Activated naive CD4-positive, alpha-beta T cell treated with anti-CD3 and anti-CD28 coated beads, Interleukin-2, amount 50 U/mL, for 72 hours (primary cell): ENCODE data around the gene ADCYAP1R1. TPM values are rescaled to one million over a fixed set of nuclear protein-coding genes. Genes with fewer than 3 reads are reported as not detected.
A peak's percentile ranks its signal among the peaks of the same experiment; 100 is the strongest.

Source experiments
- ATAC-seq, 2 donors: fragments of 150-1000 bp; cut with Tn5 transposase; 2 replicates each; pipeline ENCODE4 v1.10.0; 2021; ENCODE audit warnings: mild to moderate bottlenecking in 2 of 2, moderate library complexity in 2 of 2
- DNase-seq, 2 donors: peaks; one replicate each; pipeline ENCODE4 v3.0.0; 2021 to 2022; ENCODE audit warnings: low spot score in 2 of 2
- H3K27ac Mint-ChIP-seq, 2 donors: one replicate each; pipeline ENCODE4 v1.8.0; 2022; ENCODE audit warnings: mild to moderate bottlenecking in 2 of 2, mixed read lengths in 2 of 2
- H3K36me3 Mint-ChIP-seq, 2 donors: one replicate each; pipeline ENCODE4 v1.8.0; 2022; ENCODE audit warnings: mixed read lengths in 2 of 2
- H3K9me3 Mint-ChIP-seq, 2 donors: one replicate each; pipeline ENCODE4 v1.8.0; 2022; ENCODE audit warnings: mixed read lengths in 2 of 2
- total RNA-seq, 2 donors: library from RNA; stranded (reverse); gene quantifications; one replicate each; pipeline ENCODE4 v1.2.3, GENCODE V29; 2022

ADCYAP1R1 gene
- total RNA-seq, 2 donors from 2014 or later = not detected

GRCh38 chr7:31028417-31028992 lies 23.6 kb upstream of the ADCYAP1R1 start:
- H3K27ac Mint-ChIP-seq = no peak overlapping the region
- DNase-seq = no peak

GRCh38 chr7:31029251-31030042 lies 22.7 kb upstream of the ADCYAP1R1 start:
- DNase-seq (no peak), ATAC-seq (no peak)
- Mint-ChIP-seq H3K9me3 (peaks cover 0 to 4% of the 10 kb centered on the region in 2 donors), H3K36me3 (peaks cover 0 to 5% of the 10 kb centered on the region in 2 donors), H3K27ac (no peak overlapping the region)

More at GRCh38 chr7:31028417-31028992, 23.6 kb upstream of the ADCYAP1R1 start:
- H3K36me3 Mint-ChIP-seq = peaks cover 0 to 10% of the 10 kb centered on the region in 2 donors
- ATAC-seq = no peak
- H3K9me3 Mint-ChIP-seq = peaks cover 0 to 11% of the 10 kb centered on the region in 2 donors

DNA sequence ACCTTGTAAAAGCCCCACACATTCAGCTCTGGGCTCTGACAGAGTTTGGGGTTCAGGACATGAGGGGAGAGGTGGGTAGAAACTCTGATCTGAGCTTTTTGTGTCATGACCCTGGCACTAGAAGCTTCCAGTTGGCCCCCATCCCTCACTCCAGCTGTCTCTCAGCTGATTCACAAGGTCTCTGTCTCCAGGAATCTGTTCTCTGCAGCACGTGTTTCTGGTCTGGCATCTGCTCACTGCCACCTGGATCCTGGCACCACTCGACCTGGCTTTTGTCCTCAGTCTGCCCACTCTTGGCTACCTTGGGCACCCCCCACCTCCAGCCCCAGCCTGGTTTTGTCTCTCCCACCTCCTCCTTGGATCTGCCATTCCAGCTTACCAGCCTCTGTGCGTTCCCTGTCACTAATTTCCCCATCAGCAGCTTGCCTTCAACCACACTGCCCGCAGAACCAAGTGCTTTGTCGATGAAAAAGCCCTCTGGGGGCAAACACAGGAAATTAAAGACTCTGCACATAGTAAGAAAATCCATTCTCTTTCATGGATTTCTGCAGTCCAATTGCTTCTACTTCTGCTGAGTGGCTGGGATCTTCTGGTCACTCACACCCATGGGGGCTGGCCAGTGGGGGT lies 18.3 kb upstream of the ADCYAP1R1 start:
- H3K9me3 Mint-ChIP-seq = no peaks in the 10 kb centered on the region
- no peak overlapping the region for H3K27ac Mint-ChIP-seq
- ATAC-seq = no peak
- H3K36me3 Mint-ChIP-seq = no peaks in the 10 kb centered on the region
- DNase-seq = no peak

DNA sequence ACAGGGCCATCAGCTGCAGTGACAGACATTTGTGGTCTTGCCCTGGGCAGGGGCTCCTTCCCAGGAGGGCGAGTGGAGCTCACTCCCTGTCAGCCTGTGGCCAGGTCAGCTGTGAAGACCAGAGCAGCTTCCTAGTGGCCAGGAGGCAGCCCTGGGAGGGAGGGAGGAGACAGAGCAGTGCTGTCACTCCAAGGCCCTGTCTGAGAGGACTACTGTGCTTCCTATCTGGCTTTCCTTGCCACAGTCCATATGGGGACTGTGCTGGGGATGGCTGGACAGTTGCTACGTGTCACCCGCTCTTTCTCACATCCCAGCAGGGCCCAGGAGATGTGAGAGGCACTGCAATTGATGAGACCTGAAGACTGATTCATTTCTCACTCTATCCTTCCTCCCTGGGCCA lies 15.2 kb upstream of the ADCYAP1R1 start:
- no peak for DNase-seq
- ATAC-seq = no peak
- H3K36me3 Mint-ChIP-seq = no peaks in the 10 kb centered on the region
- no peak overlapping the region for H3K27ac Mint-ChIP-seq
- H3K9me3 Mint-ChIP-seq = no peaks in the 10 kb centered on the region

GRCh38 chr7:31043051-31043471 lies 9.0 kb upstream of the ADCYAP1R1 start:
- Mint-ChIP-seq H3K9me3 (no peaks in the 10 kb centered on the region), H3K36me3 (no peaks in the 10 kb centered on the region), H3K27ac (no peak overlapping the region)
- DNase-seq (no peak), ATAC-seq (no peak)

DNA sequence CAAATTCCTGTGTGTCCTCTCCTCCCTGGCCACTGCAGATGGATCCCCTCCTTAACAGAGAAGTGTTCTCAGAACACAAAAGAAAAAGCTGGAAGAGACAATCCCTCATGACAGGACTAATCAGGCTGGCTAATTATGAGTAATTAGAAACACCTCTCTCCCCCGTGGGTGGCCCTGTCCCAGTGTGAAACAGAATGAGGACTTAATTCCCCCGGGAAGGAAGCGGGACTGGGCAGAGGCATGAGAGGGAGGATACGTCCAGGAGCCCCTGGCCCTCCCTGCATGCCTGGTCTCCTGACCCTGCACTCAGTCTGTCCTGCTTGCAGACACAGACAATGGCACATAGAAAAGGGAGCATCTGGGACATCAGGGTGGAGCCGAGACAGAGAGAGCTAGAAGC lies 7.6 kb upstream of the ADCYAP1R1 start:
- H3K36me3 Mint-ChIP-seq = no peaks in the 10 kb centered on the region
- no peaks in the 10 kb centered on the region for H3K9me3 Mint-ChIP-seq
- no peak for ATAC-seq
- H3K27ac Mint-ChIP-seq = no peak overlapping the region
- DNase-seq = no peak

- Mint-ChIP-seq H3K27ac (no peak overlapping the region), H3K9me3 (no peaks in the 10 kb centered on the region), H3K36me3 (peaks cover 4 to 5% of the 10 kb centered on the region in 2 donors)
- DNase-seq (no peak), ATAC-seq (no peak)
Observed at GRCh38 chr7:31046723-31047122, 5.4 kb upstream of the ADCYAP1R1 start.

DNA sequence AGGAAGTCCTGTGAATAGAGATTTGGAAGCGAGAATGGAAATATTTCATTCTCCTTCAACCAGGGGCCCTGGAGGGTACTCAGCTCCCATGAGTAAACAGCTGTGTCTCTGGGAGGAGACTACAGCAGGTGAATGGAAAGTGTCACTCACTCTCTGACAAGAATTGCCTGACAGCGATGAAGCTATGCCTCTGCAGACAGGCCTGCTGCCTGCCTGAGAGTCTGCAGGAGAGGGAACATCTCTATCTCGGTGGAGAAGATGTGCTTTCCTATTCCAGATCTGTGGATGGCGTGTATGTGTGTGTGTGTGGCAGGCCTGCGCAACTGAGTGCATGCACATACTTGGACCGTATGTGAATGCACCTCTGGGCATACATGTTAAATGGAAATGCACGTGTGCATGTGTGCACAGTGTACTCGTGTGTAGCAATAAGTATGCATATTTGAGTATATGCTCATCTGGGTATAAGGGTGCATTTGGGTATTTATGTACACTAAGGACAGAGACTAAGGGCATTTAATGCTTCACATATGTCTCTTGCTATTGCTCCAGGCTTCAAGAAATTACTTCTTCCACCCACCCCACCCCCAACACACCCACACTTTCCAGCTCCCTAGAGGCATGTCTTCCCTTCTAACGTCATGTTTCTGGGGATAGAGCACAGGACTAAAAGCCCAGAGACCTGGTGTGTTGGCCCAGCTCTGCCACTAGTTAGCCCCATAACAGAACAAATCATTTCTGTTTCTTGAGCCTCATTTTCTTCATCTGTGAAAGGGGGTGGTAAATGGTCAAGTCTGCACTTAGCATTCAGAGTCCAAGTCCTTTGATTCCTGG lies 4.6 kb upstream of the ADCYAP1R1 start:
- Mint-ChIP-seq H3K27ac (no peak overlapping the region), H3K9me3 (no peaks in the 10 kb centered on the region), H3K36me3 (peaks cover 4 to 6% of the 10 kb centered on the region in 2 donors)
- DNase-seq = no peak
- no peak for ATAC-seq

DNA sequence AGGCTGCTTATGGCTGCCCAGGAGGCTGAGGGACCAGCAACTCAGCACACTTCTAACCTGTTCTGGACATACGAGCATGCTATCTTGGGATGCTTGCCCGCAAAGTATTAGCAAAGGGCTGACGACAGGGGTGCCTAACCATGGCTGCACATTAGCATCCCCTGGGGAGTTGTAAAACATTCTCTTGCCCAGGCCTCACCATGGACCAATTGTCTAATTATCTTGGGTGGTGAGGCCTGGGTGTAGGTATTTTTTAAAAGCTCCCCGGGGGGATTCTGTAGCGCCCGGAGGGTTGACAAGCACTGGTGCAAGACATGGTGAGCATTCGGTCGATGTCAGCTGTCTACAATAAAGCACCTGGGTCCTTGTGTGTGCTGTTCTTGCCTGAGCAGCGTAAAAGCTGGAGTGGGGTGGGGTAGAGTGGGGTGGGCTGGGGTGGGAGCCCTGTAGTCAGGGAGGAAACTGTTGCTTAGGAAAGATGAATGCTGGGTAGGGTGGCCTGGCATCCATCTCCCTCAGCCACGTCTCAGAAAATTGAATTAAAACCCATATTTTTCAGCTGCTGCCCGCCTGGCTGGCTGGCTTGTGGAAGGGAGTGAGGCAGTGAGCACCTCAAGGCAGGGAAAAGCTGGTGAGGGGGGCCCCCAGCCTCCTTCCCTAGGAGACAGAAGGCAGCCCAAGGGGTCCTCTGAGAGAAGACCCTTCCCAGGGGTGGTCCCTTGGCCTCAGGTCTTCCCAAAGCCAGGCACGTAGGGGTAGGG lies 2.9 kb upstream of the ADCYAP1R1 start:
- DNase-seq = no peak
- no peak for ATAC-seq
- Mint-ChIP-seq H3K9me3 (no peaks in the 10 kb centered on the region), H3K27ac (peak overlapping the region in 1 of 2 donors; percentile 46), H3K36me3 (peaks cover 4 to 6% of the 10 kb centered on the region in 2 donors)

DNA sequence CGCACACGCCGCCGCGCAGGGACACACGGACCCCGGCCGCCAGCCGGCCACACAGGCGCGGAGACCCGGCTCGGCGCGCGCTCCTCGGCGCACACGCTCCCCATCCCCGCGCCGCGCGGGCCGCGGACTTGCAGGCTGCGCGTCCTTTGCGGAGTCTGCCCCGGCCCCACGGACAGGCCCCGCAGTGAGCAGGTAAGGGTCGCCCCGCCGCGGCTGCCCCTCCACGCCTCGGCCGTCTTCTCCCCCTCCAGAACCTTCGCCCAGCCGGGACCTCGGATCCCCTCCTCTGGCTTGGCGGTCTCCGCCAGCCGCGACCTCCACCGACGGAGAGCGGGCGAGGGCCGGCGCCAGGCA lies 356 bp downstream of the ADCYAP1R1 start:
- H3K27ac Mint-ChIP-seq = no peak overlapping the region
- no peaks in the 10 kb centered on the region for H3K9me3 Mint-ChIP-seq
- DNase-seq = no peak
- H3K36me3 Mint-ChIP-seq = peaks cover 4 to 6% of the 10 kb centered on the region in 2 donors
- ATAC-seq = no peak

DNA sequence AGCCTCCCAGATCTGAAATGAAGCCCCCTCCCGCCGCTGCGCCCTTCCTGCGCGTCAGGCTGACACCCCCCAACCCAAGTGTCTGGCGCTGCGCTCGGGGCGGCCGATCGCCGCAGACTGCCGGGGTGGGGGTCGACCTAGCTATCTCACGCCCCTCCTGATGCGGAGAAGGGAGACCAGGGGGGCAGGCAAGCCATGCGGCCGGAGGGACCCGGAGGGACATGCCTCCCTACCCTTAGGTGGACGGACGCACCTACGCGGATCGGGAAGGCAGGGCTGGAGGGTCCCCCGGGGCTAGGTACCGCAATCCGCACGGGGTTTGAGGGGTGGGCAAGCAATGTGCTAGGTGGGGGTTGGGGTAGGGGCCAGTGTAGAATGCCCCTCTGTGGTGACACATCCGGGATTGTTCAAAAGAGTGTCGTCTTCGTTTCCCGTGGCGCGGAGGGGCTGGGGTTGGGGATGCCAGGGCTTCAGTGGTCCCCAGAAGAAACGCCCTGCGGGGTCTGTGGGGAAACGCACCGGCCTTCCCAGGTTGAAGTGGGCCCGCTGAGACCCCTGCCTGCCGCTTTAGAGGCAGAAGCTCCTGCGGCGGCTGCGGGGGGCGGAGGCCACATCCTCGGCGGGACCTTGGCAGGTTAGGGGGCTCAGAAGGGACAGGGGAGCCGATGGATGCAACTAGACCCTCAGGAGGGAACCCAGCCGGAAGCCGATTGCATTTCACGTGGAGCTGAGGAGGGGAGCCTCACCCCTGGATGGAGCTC lies 913 bp downstream of the ADCYAP1R1 start:
- H3K9me3 Mint-ChIP-seq = no peaks in the 10 kb centered on the region
- no peak overlapping the region for H3K27ac Mint-ChIP-seq
- DNase-seq (no peak), ATAC-seq (no peak)
- peaks cover 4 to 6% of the 10 kb centered on the region in 2 donors for H3K36me3 Mint-ChIP-seq

DNA sequence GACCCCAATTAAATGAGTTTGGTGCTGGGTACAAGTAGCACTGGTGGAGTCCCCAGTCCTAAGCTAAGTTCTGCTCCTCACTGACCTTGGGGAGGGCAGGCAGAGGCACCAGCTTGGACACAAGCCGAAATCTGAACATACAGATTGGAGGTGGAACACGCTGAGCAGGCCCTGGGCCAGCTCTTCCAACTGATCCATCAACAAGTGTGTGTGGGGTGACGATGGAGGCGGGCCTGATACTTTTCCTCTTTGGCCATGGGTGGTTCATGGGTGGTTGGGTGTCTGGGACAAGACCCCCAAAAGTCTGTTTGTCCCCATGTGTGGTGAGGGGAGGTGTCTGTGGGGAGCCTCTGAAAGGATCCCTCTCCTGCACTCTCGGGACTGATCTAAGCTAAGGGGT lies 1.9 kb downstream of the ADCYAP1R1 start:
- no peak overlapping the region for H3K27ac Mint-ChIP-seq
- ATAC-seq (no peak), DNase-seq (no peak)
- peaks cover 4 to 6% of the 10 kb centered on the region in 2 donors for H3K36me3 Mint-ChIP-seq
- no peaks in the 10 kb centered on the region for H3K9me3 Mint-ChIP-seq

DNA sequence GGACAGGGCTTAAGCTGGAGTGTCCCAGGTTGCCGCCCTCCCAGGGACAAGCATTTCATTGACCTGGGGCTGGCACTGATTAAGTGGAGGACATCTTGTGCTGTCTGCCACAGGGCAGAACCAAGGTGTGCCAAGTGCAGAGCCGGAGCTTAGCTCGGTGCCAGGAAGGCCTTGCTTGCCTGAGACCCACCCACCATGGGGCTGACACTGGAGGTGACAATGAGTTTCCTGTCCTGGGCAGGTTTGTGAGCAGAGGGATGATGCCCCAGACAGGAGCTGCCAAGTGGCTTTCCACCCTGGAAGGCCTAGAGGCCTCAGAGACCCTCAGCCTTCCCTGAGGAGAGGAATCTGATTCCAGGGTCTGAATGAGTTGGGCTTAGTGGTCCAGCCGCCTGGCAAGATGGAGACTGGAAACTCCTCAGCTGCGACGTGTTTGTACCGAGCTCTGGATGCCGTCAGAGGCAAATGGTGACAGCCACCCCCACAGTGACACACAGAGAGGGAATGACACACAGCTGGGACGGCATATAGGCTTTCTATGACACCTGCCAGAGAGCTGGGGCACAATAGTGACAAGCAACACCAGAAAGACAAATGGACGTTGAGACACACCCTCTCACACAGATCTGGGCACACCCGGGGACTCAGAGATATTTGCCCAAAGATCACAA lies 2.6 kb downstream of the ADCYAP1R1 start:
- Mint-ChIP-seq H3K36me3 (peaks cover 4 to 6% of the 10 kb centered on the region in 2 donors), H3K9me3 (no peaks in the 10 kb centered on the region), H3K27ac (no peak overlapping the region)
- DNase-seq = no peak
- no peak for ATAC-seq

DNA sequence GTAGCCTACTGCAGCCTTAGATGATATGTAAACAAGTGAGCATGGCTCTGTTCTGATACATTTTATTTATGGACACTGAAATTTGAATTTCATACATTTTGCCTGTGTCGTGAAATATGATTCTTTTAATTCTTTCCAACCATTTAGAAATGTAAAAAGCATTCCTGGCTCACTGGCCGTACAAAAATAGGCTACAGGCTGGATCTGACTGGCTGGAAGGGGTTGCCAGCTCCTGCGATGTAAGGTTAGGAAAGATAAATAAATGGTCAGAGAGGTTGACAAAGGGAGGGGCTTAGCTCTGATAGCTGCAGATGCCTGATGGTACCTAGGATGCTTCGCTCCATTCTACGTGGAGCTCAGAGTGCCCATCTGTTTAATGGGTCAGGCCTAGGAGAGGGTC lies 3.4 kb downstream of the ADCYAP1R1 start:
- ATAC-seq (no peak), DNase-seq (no peak)
- H3K27ac Mint-ChIP-seq = no peak overlapping the region
- peaks cover 4 to 6% of the 10 kb centered on the region in 2 donors for H3K36me3 Mint-ChIP-seq
- no peaks in the 10 kb centered on the region for H3K9me3 Mint-ChIP-seq

DNA sequence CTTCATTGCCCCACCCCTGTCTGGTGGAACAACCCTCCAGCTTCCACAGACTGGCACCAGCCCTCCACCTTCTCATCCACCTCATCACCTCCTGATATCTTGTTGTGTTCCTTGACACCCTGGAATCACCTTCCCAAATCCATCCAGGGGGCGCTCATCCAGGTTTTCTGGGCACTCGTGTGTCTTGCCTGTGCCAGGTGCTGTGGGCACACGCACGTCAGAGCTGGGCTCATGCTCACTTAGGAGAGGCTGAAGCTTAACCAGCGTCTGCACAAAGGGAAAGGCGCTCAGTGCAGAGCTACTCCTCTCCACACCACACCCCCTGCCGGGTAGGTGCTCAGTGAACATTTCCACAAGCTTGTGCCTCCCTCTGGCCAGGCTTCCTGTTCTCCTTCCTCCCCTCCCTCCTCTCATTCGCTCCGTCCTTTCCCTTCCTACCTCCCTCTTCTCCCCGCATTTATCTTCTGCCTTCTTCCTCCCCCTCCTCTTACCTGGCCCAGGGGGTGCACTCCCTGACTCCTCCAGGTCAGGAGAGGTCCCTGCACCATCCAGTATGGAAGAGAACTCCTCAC lies 4.8 kb downstream of the ADCYAP1R1 start:
- no peak for DNase-seq
- Mint-ChIP-seq H3K36me3 (no peaks in the 10 kb centered on the region), H3K9me3 (no peaks in the 10 kb centered on the region), H3K27ac (no peak overlapping the region)
- ATAC-seq = no peak
